ENCODE measurements around the gene CACNG7.
"Not testable (repeated sequence)": the region's sequence is repeated elsewhere in the genome, so short reads cannot be mapped to it uniquely, and the experiment has no call there.

CACNG7 gene

GRCh38 chr19:53867225-53868090 is 41.6 kb upstream of the CACNG7 start, which contains the start of gene MYADM:
Gene MYADM, plus strand, starts transcription at chr19:53867883. Its CDS starts 5,647 bp downstream, at chr19:53873530.
- peak within 1 kb of the TSS; percentile 71 for H3K4me3 ChIP-seq (ENCODE audit: low read depth, low read length)
- TF ChIP-seq CTCF (IDR thresholded peaks at IDR 0.05; ENCODE audit: low read depth, low read length, missing control alignments), result no peak
- DNase-seq (ENCODE audit: low read depth), result peak; percentile 98
- in situ Hi-C loops (cut with HindIII; ENCODE audit: low sequenced_read_pairs), result no loop called here

GRCh38 chr19:53868091-53868891 is 40.8 kb upstream of the CACNG7 start:
- in situ Hi-C loops (cut with HindIII; ENCODE audit: low sequenced_read_pairs), result no loop called here
- H3K4me3 ChIP-seq (ENCODE audit: low read depth, low read length), result peak overlapping the region; percentile 71
- TF ChIP-seq CTCF (IDR thresholded peaks at IDR 0.05; ENCODE audit: low read depth, low read length, missing control alignments), result no peak
- no peak for DNase-seq (ENCODE audit: low read depth)

- H3K4me3 ChIP-seq (ENCODE audit: low read depth, low read length), result peak overlapping the region; percentile 71
- in situ Hi-C loops (cut with HindIII; ENCODE audit: low sequenced_read_pairs), result no loop called here
- peak; percentile 15 for TF ChIP-seq CTCF (IDR thresholded peaks at IDR 0.05; ENCODE audit: low read depth, low read length, missing control alignments)
- DNase-seq (ENCODE audit: low read depth), result peak; percentile 62
Observed at GRCh38 chr19:53868892-53869804, 39.9 kb upstream of the CACNG7 start.

GRCh38 chr19:53869805-53870484 is 39.1 kb upstream of the CACNG7 start:
- DNase-seq (ENCODE audit: low read depth); in situ Hi-C loops (cut with HindIII; ENCODE audit: low sequenced_read_pairs): not testable (repeated sequence)
- peak overlapping the region; percentile 71 for H3K4me3 ChIP-seq (ENCODE audit: low read depth, low read length)

GRCh38 chr19:53870485-53870844 is 38.6 kb upstream of the CACNG7 start:
- TF ChIP-seq CTCF (IDR thresholded peaks at IDR 0.05; ENCODE audit: low read depth, low read length, missing control alignments), result no peak
- in situ Hi-C loops (cut with HindIII; ENCODE audit: low sequenced_read_pairs), result no loop called here
- DNase-seq (ENCODE audit: low read depth), result no peak
- peak overlapping the region; percentile 71 for H3K4me3 ChIP-seq (ENCODE audit: low read depth, low read length)

- TF ChIP-seq CTCF (IDR thresholded peaks at IDR 0.05; ENCODE audit: low read depth, low read length, missing control alignments), result no peak
- in situ Hi-C loops (cut with HindIII; ENCODE audit: low sequenced_read_pairs), result no loop called here
- H3K4me3 ChIP-seq (ENCODE audit: low read depth, low read length), result no peak overlapping the region
- DNase-seq (ENCODE audit: low read depth), result no peak
Observed at GRCh38 chr19:53871454-53871853, 37.6 kb upstream of the CACNG7 start.
